GM23338 (cell line): ENCODE results near the gene ASAP2. TPM values are rescaled to one million over a fixed set of nuclear protein-coding genes. Genes with fewer than 3 reads are reported as not detected.

Experiments
- ATAC-seq: fragments of 200-7000 bp; cut with Tn5 transposase; 3 replicates; pipeline ENCODE4 v1.9.1; 2020
- DNase-seq: peaks from one replicate; pipeline ENCODE4 v3.0.0-alpha.2; 2015; ENCODE audit warnings: low spot score
- H2AFZ ChIP-seq: fragments of 200-600 bp; sonication (generic); 2 replicates; pipeline ENCODE4 v1.8.0; 2016; ENCODE audit warnings: antibody characterized with exemption, mild to moderate bottlenecking, moderate library complexity
- H3F3A ChIP-seq: fragments of 200-600 bp; sonication (generic); replicated peaks from 2 replicates; pipeline ENCODE4 v1.8.0; 2017; ENCODE audit warnings: antibody characterized with exemption, mixed run types, low read depth
- H3K27ac ChIP-seq: fragments of 200-600 bp; sonication (generic); 2 replicates; pipeline ENCODE4 v1.6.1; 2016; ENCODE audit warnings: low read depth
- H3K27me3 ChIP-seq: fragments of 200-600 bp; sonication (generic); 2 replicates; pipeline ENCODE4 v1.8.0; 2016; ENCODE audit warnings: mild to moderate bottlenecking, mixed run types, moderate library complexity; ENCODE audit not compliant: insufficient read depth
- H3K36me3 ChIP-seq: fragments of 200-600 bp; sonication (generic); 2 replicates; pipeline ENCODE4 v1.8.0; 2016; ENCODE audit warnings: mild to moderate bottlenecking; ENCODE audit not compliant: insufficient read depth
- H3K4me1 ChIP-seq: fragments of 200-600 bp; sonication (generic); 2 replicates; pipeline ENCODE4 v1.8.0; 2016; ENCODE audit warnings: mild to moderate bottlenecking, moderate library complexity; ENCODE audit not compliant: insufficient read depth
- H3K4me2 ChIP-seq: fragments of 200-600 bp; sonication (generic); 2 replicates; pipeline ENCODE4 v1.7.1; 2017; ENCODE audit warnings: mixed run types
- H3K4me3 ChIP-seq: fragments of 200-600 bp; sonication (generic); 2 replicates; pipeline ENCODE4 v1.6.1; 2016; ENCODE audit warnings: mixed run types
- H3K79me2 ChIP-seq: fragments of 200-600 bp; sonication (generic); replicated peaks from 2 replicates; pipeline ENCODE4 v1.8.0; 2017; ENCODE audit warnings: mild to moderate bottlenecking; ENCODE audit not compliant: insufficient read depth
- H3K9me2 ChIP-seq: fragments of 200-600 bp; sonication (generic); 2 replicates; pipeline ENCODE4 v1.8.0; 2017; ENCODE audit not compliant: insufficient read depth
- H4K20me1 ChIP-seq: fragments of 200-600 bp; sonication (generic); replicated peaks from 2 replicates; pipeline ENCODE4 v1.8.0; 2017; ENCODE audit warnings: mild to moderate bottlenecking; ENCODE audit not compliant: insufficient read depth
- H3K27ac Mint-ChIP-seq: 2 replicates; pipeline ENCODE4 v1.8.0; 2020; ENCODE audit warnings: inconsistent platforms, mild to moderate bottlenecking, moderate library complexity, mixed read lengths
- H3K27me3 Mint-ChIP-seq: 3 replicates; pipeline ENCODE4 v1.8.0; 2022; ENCODE audit warnings: low read depth, mild to moderate bottlenecking, moderate library complexity, mixed read lengths, inconsistent platforms; ENCODE audit not compliant: insufficient read depth, poor library complexity
- H3K36me3 Mint-ChIP-seq: 3 replicates; pipeline ENCODE4 v1.8.0; 2021; ENCODE audit warnings: low read depth, mild to moderate bottlenecking, inconsistent platforms, moderate library complexity, mixed read lengths
- H3K4me1 Mint-ChIP-seq: 3 replicates; pipeline ENCODE4 v1.8.0; 2020; ENCODE audit warnings: mild to moderate bottlenecking, inconsistent platforms, mixed read lengths
- H3K4me3 Mint-ChIP-seq: 3 replicates; pipeline ENCODE4 v1.8.0; 2021; ENCODE audit warnings: moderate library complexity, mild to moderate bottlenecking, inconsistent platforms, mixed read lengths
- H3K9me3 Mint-ChIP-seq: 3 replicates; pipeline ENCODE4 v1.8.0; 2020; ENCODE audit warnings: moderate library complexity, mild to moderate bottlenecking, inconsistent platforms, mixed read lengths
- CREB1 ChIP-seq: fragments of 250-450 bp; sonication (Bioruptor Pico); IDR thresholded peaks from 2 replicates; pipeline ENCODE4 v1.5.0; 2020; ENCODE audit warnings: low read depth, mild to moderate bottlenecking, moderate library complexity
- CTCF ChIP-seq, 2 experiments: fragments of 200-600 bp in 1 of 2; sonication (generic) in 1 of 2; conservative IDR thresholded peaks; 2 replicates each; pipeline versions ENCODE4 v1.5.1 to v1.6.1; 2016 to 2017; ENCODE audit warnings: antibody characterized with exemption in 2 of 2, low read depth in 2 of 2, mild to moderate bottlenecking in 2 of 2, moderate library complexity in 1 of 2
- EZH2 ChIP-seq: fragments of 200-600 bp; sonication (generic); IDR thresholded peaks from one replicate; pipeline ENCODE4 v1.8.0; 2017; ENCODE audit warnings: antibody characterized with exemption, mild to moderate bottlenecking, low read depth; ENCODE audit not compliant: unreplicated experiment
- EZH2phosphoT487 ChIP-seq: fragments of 200-600 bp; sonication (generic); IDR thresholded peaks from one replicate; pipeline ENCODE4 v1.8.1; 2018; ENCODE audit warnings: antibody characterized with exemption; ENCODE audit not compliant: unreplicated experiment
- NANOG ChIP-seq: IDR thresholded peaks from 2 replicates; pipeline ENCODE4 v1.6.1; 2016; ENCODE audit warnings: antibody characterized with exemption, borderline replicate concordance
- POLR2AphosphoS5 ChIP-seq: IDR thresholded peaks from 2 replicates; pipeline ENCODE4 v1.6.1; 2016; ENCODE audit warnings: antibody characterized with exemption, low read depth
- REST ChIP-seq: IDR thresholded peaks from one replicate; pipeline ENCODE4 v1.6.1; 2018; ENCODE audit warnings: antibody characterized with exemption; ENCODE audit not compliant: unreplicated experiment
- ZNF114 ChIP-seq: fragments of 250-450 bp; sonication (Bioruptor Pico); IDR thresholded peaks from 2 replicates; pipeline ENCODE4 v1.5.0; 2020; ENCODE audit warnings: mild to moderate bottlenecking, moderate library complexity
- ZNF331 ChIP-seq: fragments of 250-450 bp; sonication (Bioruptor Pico); IDR thresholded peaks from 2 replicates; pipeline ENCODE4 v1.5.0; 2020; ENCODE audit warnings: low read depth, mild to moderate bottlenecking, moderate library complexity
- polyA plus RNA-seq: library from polyadenylated mRNA; unstranded; fragments of >200 nt; fragmentation: Nextera tagmentation; extraction: Ambion mirVana; gene quantifications from 2 replicates; pipeline ENCODE4 v1.2.1, GENCODE V29; 2016
- total RNA-seq: library from RNA; depleted of rRNA; stranded (reverse); fragments of >200 nt; shearing (Covaris generic); gene quantifications from 2 replicates; pipeline ENCODE4 v1.2.3, GENCODE V29; 2014

The ASAP2 gene
- total and polyA plus RNA-seq, 2 experiments from 2014 or later, result 2.6 to 15.6 TPM

- TF ChIP-seq POLR2AphosphoS5 (no peak), EZH2phosphoT487 (no peak), NANOG (no peak), EZH2 (no peak), CTCF (conservative IDR thresholded peaks at IDR 0.05; ENCODE audit: low read depth in 2 of 2) (no peak), ZNF331 (CRISPR knock-in tag) (no peak), REST (no peak)
Measured at GRCh38 chr2:9400268-9401058, 193.9 kb downstream of the ASAP2 start (continued).

GRCh38 chr2:9401059-9401547 is 194.5 kb downstream of the ASAP2 start:
- Histone ChIP-seq H3K4me3 (no peak overlapping the region), H3K27ac (0 out of 2 replicates have a peak overlapping the region, but pooled peaks have one; percentile 50), H3K27me3 (no peaks in the 10 kb centered on the region), H3K79me2 (no peaks in the 10 kb centered on the region), H3F3A (no peaks in the 10 kb centered on the region), H3K4me1 (no peaks in the 10 kb centered on the region), H3K4me2 (no peak overlapping the region), H3K9me2 (no peaks in the 10 kb centered on the region), H4K20me1 (no peaks in the 10 kb centered on the region; the same call in 1 of the 2 replicates), H2AFZ (no peak overlapping the region), H3K36me3 (no peaks in the 10 kb centered on the region; the same call in 1 of the 2 replicates)
- DNase-seq (no peak), ATAC-seq (peak; percentile 29; the same call in 2 of the 3 replicates)
- TF ChIP-seq ZNF114 (CRISPR knock-in tag), result no peak
- TF ChIP-seq NANOG, result no peak
- no peak for TF ChIP-seq CREB1 (CRISPR knock-in tag)
- H3K4me3 Mint-ChIP-seq, result no peak overlapping the region
- H3K27me3 Mint-ChIP-seq, result peaks cover 3% of the 10 kb centered on the region
- no peaks in the 10 kb centered on the region for H3K9me3 Mint-ChIP-seq
- peaks cover 16% of the 10 kb centered on the region for H3K4me1 Mint-ChIP-seq
- H3K36me3 Mint-ChIP-seq, result peaks cover 5% of the 10 kb centered on the region
- H3K27ac Mint-ChIP-seq, result no peak overlapping the region; the same call in 1 of the 2 replicates
